HepG2 (cell line): ENCODE data around the gene ALG5. TPM values are rescaled to one million over a fixed set of nuclear protein-coding genes. Genes with fewer than 3 reads are reported as not detected.
A peak's percentile ranks its signal among the peaks of the same experiment; 100 is the strongest.

ENCODE experiments used
- ATAC-seq: fragments of 200-7000 bp; cut with Tn5 transposase; 3 replicates; pipeline ENCODE4 v1.9.1; 2020; ENCODE audit warnings: mild to moderate bottlenecking, moderate library complexity
- BruUV-seq: library from RNA; stranded (reverse); fragments of 400-500 nt; replicated peaks from 2 replicates; lab custom pipeline; 2021; lab: Mats Ljungman, UMichigan
- CTCF ChIA-PET: fragments of 300-600 bp; formaldehyde crosslinking; extraction: SDS; loops from one replicate; lab custom pipeline; 2021; ENCODE audit warnings: low total read pairs, inconsistent platforms, low intra/inter-chr PET ratio; lab: Yijun Ruan, JAX
- POLR2A ChIA-PET: fragments of 350-600 bp; sonication (Branson Sonifier 250); formaldehyde crosslinking; loops from one replicate; lab custom pipeline; 2020; ENCODE audit warnings: antibody characterized with exemption, inconsistent platforms; lab: Yijun Ruan, JAX
- DNase-seq: peaks from one replicate; pipeline ENCODE4 v3.0.0-alpha.2; 2015; ENCODE audit warnings: low spot score
- FAIRE-seq: peaks from 3 replicates; lab custom pipeline; 2011; peaks lifted over from hg19 to GRCh38; lab: Jason Lieb, UNC
- H2AFZ ChIP-seq: one replicate; pipeline ENCODE4 v1.6.1; 2011; ENCODE audit warnings: low read length, inconsistent platforms
- H3K27ac ChIP-seq: fragments of 300-600 bp; 3 replicates; pipeline ENCODE4 v1.8.0; 2011; ENCODE audit warnings: mixed run types, mild to moderate bottlenecking, mixed read lengths, low read length, inconsistent platforms; ENCODE audit not compliant: insufficient read depth; ENCODE audit errors: extremely low read length
- H3K27me3 ChIP-seq, 2 experiments: fragments of 200-600 bp in 1 of 2; 2 replicates in 1 of 2; 3 replicates in 1 of 2; pipeline versions ENCODE4 v1.6.0 to v1.8.0; 2011; ENCODE audit warnings: low read length in 2 of 2, mild to moderate bottlenecking in 2 of 2, moderate library complexity in 2 of 2, inconsistent platforms in 1 of 2; ENCODE audit not compliant: insufficient read depth in 2 of 2, control insufficient read depth in 1 of 2
- H3K36me3 ChIP-seq, 2 experiments: fragments of 200-600 bp in 1 of 2; replicated peaks in 1 of 2; 2 replicates in 1 of 2; 3 replicates in 1 of 2; pipeline versions ENCODE4 v1.5.1 to v1.8.0; 2011; ENCODE audit warnings: low read length in 2 of 2, inconsistent platforms in 1 of 2; ENCODE audit not compliant: insufficient read depth in 2 of 2, control insufficient read depth in 1 of 2
- H3K4me1 ChIP-seq: 2 replicates; pipeline ENCODE4 v1.5.1; 2012; ENCODE audit warnings: low read length, inconsistent platforms; ENCODE audit not compliant: insufficient read depth
- H3K4me2 ChIP-seq: 2 replicates; pipeline ENCODE4 v1.6.0; 2011; ENCODE audit warnings: low read depth, low read length, inconsistent platforms
- H3K4me3 ChIP-seq, 3 experiments: fragments of 200-600 bp in 1 of 3; sonication (generic), shearing (Covaris generic) in 1 of 3; replicated peaks in 1 of 3; 2 replicates each; pipeline ENCODE4 v1.5.1; 2011 to 2016; ENCODE audit warnings: low read length in 3 of 3, inconsistent platforms in 2 of 3, low read depth in 2 of 3, mild to moderate bottlenecking in 2 of 3, control low read depth in 1 of 3, mixed read lengths in 1 of 3; ENCODE audit not compliant: insufficient read depth in 1 of 3
- H3K79me2 ChIP-seq: one replicate; pipeline ENCODE4 v1.6.1; 2011; ENCODE audit warnings: low read length, inconsistent platforms; ENCODE audit not compliant: insufficient read depth
- H3K9ac ChIP-seq: 2 replicates; pipeline ENCODE4 v1.6.0; 2011; ENCODE audit warnings: mild to moderate bottlenecking, low read depth, low read length, inconsistent platforms; ENCODE audit not compliant: insufficient read depth
- H3K9me3 ChIP-seq: 2 replicates; pipeline ENCODE4 v1.5.1; 2012; ENCODE audit warnings: mild to moderate bottlenecking, low read length
- H4K20me1 ChIP-seq: 2 replicates; pipeline ENCODE4 v1.6.0; 2011; ENCODE audit warnings: inconsistent platforms, mild to moderate bottlenecking, low read length, moderate library complexity; ENCODE audit not compliant: insufficient read depth
- ADNP ChIP-seq: sonication (generic); formaldehyde crosslinking; IDR thresholded peaks from 2 replicates; pipeline ENCODE4 v1.4.0; 2020; ENCODE audit warnings: missing genetic modification reagents
- ATRX ChIP-seq: sonication (generic); formaldehyde crosslinking; IDR thresholded peaks from 2 replicates; pipeline ENCODE4 v1.4.0; 2020; ENCODE audit warnings: missing genetic modification reagents, borderline replicate concordance
- ETV6 ChIP-seq: sonication (generic); formaldehyde crosslinking; conservative IDR thresholded peaks from 2 replicates; pipeline ENCODE4 v1.4.0; 2020; ENCODE audit warnings: missing genetic modification reagents
- FOXM1 ChIP-seq: sonication (generic); formaldehyde crosslinking; IDR thresholded peaks from 2 replicates; pipeline ENCODE4 v1.5.0; 2020; ENCODE audit warnings: missing genetic modification reagents
- HNRNPLL ChIP-seq: fragments of 200-400 bp; formaldehyde crosslinking; IDR thresholded peaks from 2 replicates; pipeline ENCODE4 v1.6.1; 2017; ENCODE audit warnings: mild to moderate bottlenecking, low read depth, low read length; ENCODE audit not compliant: poor library complexity, severe bottlenecking
- RXRA ChIP-seq: sonication (generic); formaldehyde crosslinking; IDR thresholded peaks from 2 replicates; pipeline ENCODE4 v1.5.1; 2020; ENCODE audit warnings: missing genetic modification reagents
- SALL1 ChIP-seq: sonication (generic); formaldehyde crosslinking; IDR thresholded peaks from 2 replicates; pipeline ENCODE4 v1.8.0; 2022; ENCODE audit warnings: mild to moderate bottlenecking, missing genetic modification reagents
- U2AF2 ChIP-seq: fragments of 200-400 bp; formaldehyde crosslinking; IDR thresholded peaks from 2 replicates; pipeline ENCODE4 v1.6.1; 2017; ENCODE audit warnings: low read depth, mild to moderate bottlenecking, low read length
- ZNF124 ChIP-seq: sonication (generic); formaldehyde crosslinking; IDR thresholded peaks from 2 replicates; pipeline ENCODE4 v1.4.0; 2020; ENCODE audit warnings: missing genetic modification reagents
- ZNF20 ChIP-seq: sonication (generic); formaldehyde crosslinking; IDR thresholded peaks from 2 replicates; pipeline ENCODE4 v1.4.0; 2020; ENCODE audit warnings: mild to moderate bottlenecking, moderate library complexity, missing genetic modification reagents
- ZNF383 ChIP-seq: sonication (generic); formaldehyde crosslinking; IDR thresholded peaks from 2 replicates; pipeline ENCODE4 v1.4.0; 2020; ENCODE audit warnings: missing genetic modification reagents, mild to moderate bottlenecking, borderline replicate concordance
- ZNF879 ChIP-seq: sonication (generic); formaldehyde crosslinking; IDR thresholded peaks from 2 replicates; pipeline ENCODE4 v1.8.1; 2023; ENCODE audit warnings: missing genetic modification reagents
- WGBS: methylation state at CpG from one replicate; pipeline ENCODE4 v1.1.6; 2017; ENCODE audit warnings: low lambda C conversion rate; 5-methylcytosine and 5-hydroxymethylcytosine counted together
- in situ Hi-C: cut with HindIII; loops from 2 replicates; pipeline ENCODE4 v1.10.0; 2017; ENCODE audit warnings: low pct_unique_long_range_greater_than_20kb; ENCODE audit not compliant: extremely low pct_ligation_motif_present
- intact Hi-C: fragments of 100-400 bp; cut with micrococcal nuclease; formaldehyde crosslinking; loops from one replicate; pipeline ENCODE4 v1.10.0; 2022; ENCODE audit not compliant: unreplicated experiment
- polyA plus RNA-seq, 8 experiments: library from polyadenylated mRNA; depleted of rRNA in 3 of 8; stranded (reverse) in 7 of 8; unstranded in 1 of 8; fragments of >200 nt; fragmentation: Illumina TruSeq in 4 of 8; extraction: Trizol in 4 of 8; gene quantifications; 2 replicates each; pipeline versions ENCODE4 v1.2.1 to v1.2.3, GENCODE V29; 2011 to 2016; ENCODE audit warnings: low read depth in 4 of 8, missing spikeins in 1 of 8, mixed read lengths in 1 of 8; ENCODE audit not compliant: insufficient read depth in 1 of 8
- total RNA-seq, 5 experiments: library from RNA; depleted of rRNA; stranded (reverse); fragments of >200 nt; fragmentation: Illumina TruSeq; extraction: Trizol; gene quantifications; 2 replicates each; pipeline ENCODE4 v1.2.3, GENCODE V29; 2016; ENCODE audit warnings: low read depth in 1 of 5
- TF ChIP-seq, protein P1 (sequence below): sonication (generic); formaldehyde crosslinking; IDR thresholded peaks from 2 replicates; pipeline ENCODE4 v1.8.0; 2022; ENCODE audit warnings: low read depth, missing genetic modification reagents
- TF ChIP-seq, protein P2 (sequence below): sonication (generic); formaldehyde crosslinking; IDR thresholded peaks from 2 replicates; pipeline ENCODE4 v1.8.1; 2023; ENCODE audit warnings: mild to moderate bottlenecking, missing genetic modification reagents
- TF ChIP-seq, protein P3 (sequence below): IDR thresholded peaks from 2 replicates; pipeline ENCODE4 v1.6.1; 2016; ENCODE audit warnings: mild to moderate bottlenecking, missing biosample characterization, missing genetic modification reagents

ALG5 gene
- total and polyA plus RNA-seq, 2 of the 13 experiments (the other 11 are each of a cell fraction or from before 2014, with no cell fraction given) = 27.8 to 51.1 TPM

- Histone ChIP-seq H3K27me3 (no peaks in the 10 kb centered on the region), H3K79me2 (peaks cover 48% of the 10 kb centered on the region), H2AFZ (no peak overlapping the region), H3K36me3 (no peaks in the 10 kb centered on the region), H3K4me3 (no peak overlapping the region; a peak in 1 of 6 replicates), H3K9me3 (no peaks in the 10 kb centered on the region), H3K4me2 (peak overlapping the region; percentile 88), H3K27ac (no peak overlapping the region), H3K9ac (peak overlapping the region; percentile 5; the same call in 1 of the 2 replicates), H3K4me1 (peaks cover 69% of the 10 kb centered on the region), H4K20me1 (no peaks in the 10 kb centered on the region)
- intact Hi-C loops = no loop called here
- WGBS = 84% methylated on average over 3 of the region's 3 CpGs
- POLR2A ChIA-PET = no interaction called here
- no TSS peak for BruUV-seq
- in situ Hi-C loops = no loop called here
- ATAC-seq = no peak
- TF ChIP-seq ZNF20 (CRISPR knock-in tag) (no peak), ZNF879 (CRISPR knock-in tag) (no peak), ETV6 (CRISPR knock-in tag) (no peak), RXRA (CRISPR knock-in tag) (no peak), ZNF124 (CRISPR knock-in tag) (no peak), HNRNPLL (no peak), ADNP (CRISPR knock-in tag) (no peak), FOXM1 (CRISPR knock-in tag) (no peak), U2AF2 (no peak), ATRX (CRISPR knock-in tag) (no peak), SALL1 (CRISPR knock-in tag) (no peak), ZNF383 (no peak)
- TF ChIP-seq, protein P1, sequence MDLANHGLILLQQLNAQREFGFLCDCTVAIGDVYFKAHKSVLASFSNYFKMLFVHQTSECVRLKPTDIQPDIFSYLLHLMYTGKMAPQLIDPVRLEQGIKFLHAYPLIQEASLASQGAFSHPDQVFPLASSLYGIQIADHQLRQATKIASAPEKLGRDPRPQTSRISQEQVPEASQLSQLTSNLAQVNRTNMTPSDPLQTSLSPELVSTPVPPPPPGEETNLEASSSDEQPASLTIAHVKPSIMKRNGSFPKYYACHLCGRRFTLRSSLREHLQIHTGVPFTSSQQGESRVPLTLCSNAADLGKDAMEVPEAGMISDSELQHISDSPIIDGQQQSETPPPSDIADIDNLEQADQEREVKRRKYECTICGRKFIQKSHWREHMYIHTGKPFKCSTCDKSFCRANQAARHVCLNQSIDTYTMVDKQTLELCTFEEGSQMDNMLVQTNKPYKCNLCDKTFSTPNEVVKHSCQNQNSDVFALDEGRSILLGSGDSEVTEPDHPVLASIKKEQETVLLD = no peak
- TF ChIP-seq, protein P2, sequence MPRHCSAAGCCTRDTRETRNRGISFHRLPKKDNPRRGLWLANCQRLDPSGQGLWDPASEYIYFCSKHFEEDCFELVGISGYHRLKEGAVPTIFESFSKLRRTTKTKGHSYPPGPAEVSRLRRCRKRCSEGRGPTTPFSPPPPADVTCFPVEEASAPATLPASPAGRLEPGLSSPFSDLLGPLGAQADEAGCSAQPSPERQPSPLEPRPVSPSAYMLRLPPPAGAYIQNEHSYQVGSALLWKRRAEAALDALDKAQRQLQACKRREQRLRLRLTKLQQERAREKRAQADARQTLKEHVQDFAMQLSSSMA (CRISPR knock-in tag) = no peak
- TF ChIP-seq, protein P3, sequence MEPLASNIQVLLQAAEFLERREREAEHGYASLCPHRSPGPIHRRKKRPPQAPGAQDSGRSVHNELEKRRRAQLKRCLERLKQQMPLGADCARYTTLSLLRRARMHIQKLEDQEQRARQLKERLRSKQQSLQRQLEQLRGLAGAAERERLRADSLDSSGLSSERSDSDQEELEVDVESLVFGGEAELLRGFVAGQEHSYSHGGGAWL (CRISPR knock-in tag) = no peak
- DNase-seq = no peak
- FAIRE-seq = no peak
- CTCF ChIA-PET = no interaction called here
Observed at GRCh38 chr13:36917311-36917710, 81.8 kb downstream of the ALG5 start.
